Ishikawa (cell line): ENCODE data around the gene ATRX.

Source experiments
- CEBPB ChIP-seq: IDR thresholded peaks from 2 replicates; pipeline ENCODE4 v1.6.1; 2012
- CREB1 ChIP-seq: IDR thresholded peaks from 2 replicates; pipeline ENCODE4 v1.6.1; 2012; ENCODE audit warnings: low read depth
- EP300 ChIP-seq: IDR thresholded peaks from 2 replicates; pipeline ENCODE4 v1.6.1; 2012; ENCODE audit warnings: borderline replicate concordance
- MAX ChIP-seq: IDR thresholded peaks from 2 replicates; pipeline ENCODE4 v1.6.1; 2012
- RAD21 ChIP-seq: IDR thresholded peaks from 2 replicates; pipeline ENCODE4 v1.6.1; 2012; ENCODE audit warnings: low read depth
- REST ChIP-seq: IDR thresholded peaks from 2 replicates; pipeline ENCODE4 v1.6.1; 2012; ENCODE audit warnings: low read depth, mild to moderate bottlenecking
- TAF1 ChIP-seq: IDR thresholded peaks from 2 replicates; pipeline ENCODE4 v1.6.1; 2012; ENCODE audit warnings: low read depth, mild to moderate bottlenecking
- TCF12 ChIP-seq: IDR thresholded peaks from 2 replicates; pipeline ENCODE4 v1.6.1; 2012; ENCODE audit warnings: low read depth
- USF1 ChIP-seq: IDR thresholded peaks from 2 replicates; pipeline ENCODE4 v1.6.1; 2012
- YY1 ChIP-seq: IDR thresholded peaks from 2 replicates; pipeline ENCODE4 v1.6.1; 2012; ENCODE audit warnings: low read depth
- ZBTB7A ChIP-seq: IDR thresholded peaks from 2 replicates; pipeline ENCODE4 v1.6.1; 2012; ENCODE audit warnings: low read depth

- no peak for TF ChIP-seq TAF1
- no peak for TF ChIP-seq MAX
- TF ChIP-seq YY1, result no peak
- TF ChIP-seq CEBPB, result no peak
- TF ChIP-seq USF1, result no peak
- no peak for TF ChIP-seq REST
- TF ChIP-seq EP300, result no peak
- TF ChIP-seq ZBTB7A, result no peak
- no peak for TF ChIP-seq RAD21
- no peak for TF ChIP-seq TCF12
- no peak for TF ChIP-seq CREB1
Measured at GRCh38 chrX:77639820-77640219, 146.2 kb downstream of the ATRX start.
